AG04449 (cell line): ENCODE measurements around the gene RBMS3.
A peak's percentile ranks its signal among the peaks of the same experiment; 100 is the strongest.

Experiments
- CTCF ChIA-PET: fragments of 350-600 bp; formaldehyde crosslinking; extraction: SDS; loops from one replicate; lab custom pipeline; 2021; ENCODE audit warnings: antibody characterized with exemption; lab: Yijun Ruan, JAX
- POLR2A ChIA-PET: fragments of 400-600, 350-600 bp; formaldehyde crosslinking; extraction: SDS; loops from one replicate; lab custom pipeline; 2020; ENCODE audit warnings: antibody characterized with exemption, inconsistent platforms; lab: Yijun Ruan, JAX
- DNase-seq: peaks from one replicate; pipeline ENCODE4 v3.0.0-alpha.2; 2010; ENCODE audit warnings: low read depth, low spot score
- H3K4me3 ChIP-seq: 2 replicates; pipeline ENCODE4 v1.5.1; 2011; ENCODE audit warnings: low read depth, mild to moderate bottlenecking, control low read depth, low read length
- TF ChIP-seq, protein P1 (sequence below): IDR thresholded peaks from one replicate; pipeline ENCODE4 v1.5.1; 2011; ENCODE audit warnings: mild to moderate bottlenecking, moderate library complexity, low read length, control low read depth, inconsistent platforms; ENCODE audit not compliant: insufficient read depth; ENCODE audit errors: missing control alignments

The RBMS3 gene

DNA sequence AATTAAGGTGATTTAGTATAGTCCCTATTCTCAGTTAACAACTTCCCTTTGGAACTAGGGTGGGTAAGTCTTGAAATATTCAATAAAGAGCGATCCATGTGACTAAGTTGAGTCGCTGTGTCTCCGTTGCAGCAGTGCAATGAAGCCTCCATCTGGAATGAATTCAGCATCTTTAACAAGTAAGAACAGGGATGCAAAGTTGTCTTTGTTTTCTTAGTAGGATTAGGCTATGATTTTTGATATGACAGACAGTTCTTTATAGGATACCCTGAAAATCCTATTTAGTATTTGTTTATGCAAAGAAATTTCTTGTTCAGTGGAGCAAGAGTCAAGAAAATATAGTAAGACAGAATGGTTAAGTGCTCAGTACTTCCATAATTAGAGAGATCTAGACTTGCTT, 52.7 kb downstream of the RBMS3 start:
- peak overlapping the region; percentile 23 for H3K4me3 ChIP-seq
- ChIA-PET POLR2A (interaction anchor here (1.0 kb wide), 1 partner anchor 147 kb away, joined by 3 read pairs; no protein-coding TSS in a partner anchor), CTCF (interaction anchor here (0.8 to 1.3 kb wide), 2 partner anchors 10 to 12 kb away, joined by 3 read pairs; no protein-coding TSS in a partner anchor)
- TF ChIP-seq, protein P1, sequence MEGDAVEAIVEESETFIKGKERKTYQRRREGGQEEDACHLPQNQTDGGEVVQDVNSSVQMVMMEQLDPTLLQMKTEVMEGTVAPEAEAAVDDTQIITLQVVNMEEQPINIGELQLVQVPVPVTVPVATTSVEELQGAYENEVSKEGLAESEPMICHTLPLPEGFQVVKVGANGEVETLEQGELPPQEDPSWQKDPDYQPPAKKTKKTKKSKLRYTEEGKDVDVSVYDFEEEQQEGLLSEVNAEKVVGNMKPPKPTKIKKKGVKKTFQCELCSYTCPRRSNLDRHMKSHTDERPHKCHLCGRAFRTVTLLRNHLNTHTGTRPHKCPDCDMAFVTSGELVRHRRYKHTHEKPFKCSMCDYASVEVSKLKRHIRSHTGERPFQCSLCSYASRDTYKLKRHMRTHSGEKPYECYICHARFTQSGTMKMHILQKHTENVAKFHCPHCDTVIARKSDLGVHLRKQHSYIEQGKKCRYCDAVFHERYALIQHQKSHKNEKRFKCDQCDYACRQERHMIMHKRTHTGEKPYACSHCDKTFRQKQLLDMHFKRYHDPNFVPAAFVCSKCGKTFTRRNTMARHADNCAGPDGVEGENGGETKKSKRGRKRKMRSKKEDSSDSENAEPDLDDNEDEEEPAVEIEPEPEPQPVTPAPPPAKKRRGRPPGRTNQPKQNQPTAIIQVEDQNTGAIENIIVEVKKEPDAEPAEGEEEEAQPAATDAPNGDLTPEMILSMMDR: no peak
- DNase-seq: no peak

DNA sequence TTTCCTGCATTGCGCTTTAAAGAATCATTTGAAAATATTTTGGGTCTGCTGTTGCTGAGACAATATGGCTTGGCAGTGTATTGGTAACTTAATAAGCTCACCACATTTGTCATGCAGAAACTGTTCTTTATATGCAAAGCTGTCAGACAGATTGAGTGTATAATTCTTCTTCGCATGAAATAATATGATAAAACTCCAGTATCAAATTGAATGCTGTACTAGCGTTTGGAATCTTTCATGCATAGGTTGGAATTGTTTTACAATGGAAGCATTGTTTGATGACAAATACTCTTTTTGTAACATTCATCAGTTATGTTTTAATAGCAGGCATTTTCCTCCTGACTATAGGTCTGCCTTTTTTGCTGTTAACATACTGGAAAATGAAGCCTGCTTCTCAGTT, 53.8 kb downstream of the RBMS3 start:
- H3K4me3 ChIP-seq: no peak overlapping the region
- POLR2A ChIA-PET: no interaction called here

DNA sequence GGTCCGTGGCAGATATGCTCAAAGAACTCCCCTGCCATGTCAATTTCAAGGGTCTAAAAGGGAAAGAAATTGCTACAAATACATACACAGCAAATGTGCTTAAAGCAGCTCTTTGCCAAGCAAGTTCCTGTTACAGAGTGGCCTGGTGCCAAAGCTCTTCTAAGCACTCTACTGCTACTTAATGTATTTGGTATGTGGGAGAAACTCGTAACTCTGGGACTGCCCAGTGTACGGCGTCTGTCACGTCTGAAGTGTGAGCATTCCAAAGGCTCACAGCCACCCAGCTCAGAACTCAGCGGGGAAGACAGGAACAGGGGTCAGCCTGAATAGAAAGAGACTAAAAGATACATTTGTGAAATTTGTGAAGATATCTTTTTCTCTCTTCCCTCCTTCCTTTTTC, 54.6 kb downstream of the RBMS3 start:
- peak overlapping the region; percentile 45 for H3K4me3 ChIP-seq
- DNase-seq: peak; percentile 98
- TF ChIP-seq, protein P1: no peak
- CTCF ChIA-PET: no interaction called here
- POLR2A ChIA-PET: interaction anchor here (0.9 kb wide), 1 partner anchor 19 kb away, joined by 3 read pairs; no protein-coding TSS in a partner anchor

More for the DNA sequence above, 53.8 kb downstream of the RBMS3 start:
- TF ChIP-seq, protein P1: no peak
- no peak for DNase-seq
- CTCF ChIA-PET: interaction anchor here (1.3 kb wide), 1 partner anchor 13 kb away, joined by 3 read pairs; no protein-coding TSS in a partner anchor

DNA sequence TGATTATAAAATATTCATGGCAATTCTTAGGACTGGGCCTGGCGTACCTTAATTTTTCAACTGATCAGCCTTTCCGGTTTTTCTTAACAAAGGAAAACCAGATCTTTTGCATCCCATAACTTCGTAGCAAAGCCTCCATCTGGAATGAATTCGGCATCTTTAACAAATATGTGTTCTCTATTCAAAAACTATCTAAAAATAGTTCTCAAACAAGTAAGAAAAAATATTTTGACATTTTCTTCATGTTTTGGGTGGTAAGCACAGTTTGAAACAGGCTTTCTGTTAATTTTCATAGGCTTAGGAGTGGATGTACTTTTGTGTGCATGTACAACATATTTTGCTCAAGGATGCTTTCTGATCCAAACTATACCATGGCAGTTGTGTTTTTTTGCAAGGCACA, 55.1 kb downstream of the RBMS3 start:
- TF ChIP-seq, protein P1: no peak
- DNase-seq: no peak
- peak overlapping the region; percentile 45 for H3K4me3 ChIP-seq
- POLR2A ChIA-PET: interaction anchor here (0.9 kb wide), 1 partner anchor 20 kb away, joined by 3 read pairs; no protein-coding TSS in a partner anchor
- CTCF ChIA-PET: interaction anchor here (1.0 kb wide), 1 partner anchor 48 kb away, joined by 3 read pairs; no protein-coding TSS in a partner anchor

DNA sequence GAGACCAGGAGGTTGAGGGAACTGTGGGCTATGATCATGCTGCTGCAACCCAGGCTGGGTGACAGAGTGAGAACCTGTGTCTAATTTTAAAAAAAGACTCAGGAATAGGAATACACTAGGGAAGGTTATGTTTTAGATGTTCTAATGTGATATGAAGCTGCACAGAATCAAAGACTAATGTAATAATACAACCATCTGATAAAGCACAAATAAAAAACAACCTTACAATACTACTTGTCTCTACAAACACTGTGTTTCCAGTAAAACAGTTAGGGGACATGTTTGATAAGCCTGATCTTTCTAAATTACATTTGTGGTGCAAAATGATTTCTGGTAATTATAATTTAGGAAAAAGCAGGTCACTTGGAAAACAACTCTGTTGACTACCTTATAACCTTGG, 56.7 kb downstream of the RBMS3 start:
- ChIA-PET CTCF (no interaction called here), POLR2A (no interaction called here)
- DNase-seq: no peak
- TF ChIP-seq, protein P1: no peak
- no peak overlapping the region for H3K4me3 ChIP-seq

DNA sequence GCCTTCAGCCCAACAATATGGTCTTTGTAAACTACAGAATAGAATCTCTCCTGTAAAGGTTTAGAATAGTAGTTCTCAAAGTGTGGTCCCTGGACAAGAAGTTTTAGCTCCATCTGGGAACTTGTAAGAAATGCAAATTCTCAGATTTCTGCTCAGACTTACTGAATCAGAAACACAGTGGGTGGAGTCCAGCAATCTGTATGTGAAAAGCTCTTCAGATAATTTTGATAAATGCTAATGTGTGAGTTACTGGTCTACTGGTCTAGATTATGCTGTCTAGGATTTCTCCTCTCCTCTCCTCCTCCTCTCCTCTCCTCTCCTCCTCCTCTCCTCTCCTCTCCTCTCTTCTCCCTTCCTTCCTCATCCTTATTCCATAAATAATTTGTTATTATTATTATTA, 57.5 kb downstream of the RBMS3 start:
- ChIA-PET CTCF (interaction anchor here (0.9 kb wide), 1 partner anchor 11 kb away, joined by 3 read pairs; no protein-coding TSS in a partner anchor), POLR2A (interaction anchor here (0.7 kb wide), 1 partner anchor 93 kb away, joined by 3 read pairs; no protein-coding TSS in a partner anchor)
- no peak overlapping the region for H3K4me3 ChIP-seq
- no peak for DNase-seq
- TF ChIP-seq, protein P1: no peak
